GM23338 (cell line): ENCODE data around the gene KCNAB2. TPM values are rescaled to one million over a fixed set of nuclear protein-coding genes. Genes with fewer than 3 reads are reported as not detected.

Experiments
- ATAC-seq: fragments of 200-7000 bp; cut with Tn5 transposase; 3 replicates; pipeline ENCODE4 v1.9.1; 2020
- DNase-seq: peaks from one replicate; pipeline ENCODE4 v3.0.0-alpha.2; 2015; ENCODE audit warnings: low spot score
- H2AFZ ChIP-seq: fragments of 200-600 bp; sonication (generic); 2 replicates; pipeline ENCODE4 v1.8.0; 2016; ENCODE audit warnings: antibody characterized with exemption, mild to moderate bottlenecking, moderate library complexity
- H3F3A ChIP-seq: fragments of 200-600 bp; sonication (generic); replicated peaks from 2 replicates; pipeline ENCODE4 v1.8.0; 2017; ENCODE audit warnings: antibody characterized with exemption, mixed run types, low read depth
- H3K27ac ChIP-seq: fragments of 200-600 bp; sonication (generic); 2 replicates; pipeline ENCODE4 v1.6.1; 2016; ENCODE audit warnings: low read depth
- H3K27me3 ChIP-seq: fragments of 200-600 bp; sonication (generic); 2 replicates; pipeline ENCODE4 v1.8.0; 2016; ENCODE audit warnings: mild to moderate bottlenecking, mixed run types, moderate library complexity; ENCODE audit not compliant: insufficient read depth
- H3K36me3 ChIP-seq: fragments of 200-600 bp; sonication (generic); 2 replicates; pipeline ENCODE4 v1.8.0; 2016; ENCODE audit warnings: mild to moderate bottlenecking; ENCODE audit not compliant: insufficient read depth
- H3K4me1 ChIP-seq: fragments of 200-600 bp; sonication (generic); 2 replicates; pipeline ENCODE4 v1.8.0; 2016; ENCODE audit warnings: mild to moderate bottlenecking, moderate library complexity; ENCODE audit not compliant: insufficient read depth
- H3K4me2 ChIP-seq: fragments of 200-600 bp; sonication (generic); 2 replicates; pipeline ENCODE4 v1.7.1; 2017; ENCODE audit warnings: mixed run types
- H3K4me3 ChIP-seq: fragments of 200-600 bp; sonication (generic); 2 replicates; pipeline ENCODE4 v1.6.1; 2016; ENCODE audit warnings: mixed run types
- H3K79me2 ChIP-seq: fragments of 200-600 bp; sonication (generic); replicated peaks from 2 replicates; pipeline ENCODE4 v1.8.0; 2017; ENCODE audit warnings: mild to moderate bottlenecking; ENCODE audit not compliant: insufficient read depth
- H3K9me2 ChIP-seq: fragments of 200-600 bp; sonication (generic); 2 replicates; pipeline ENCODE4 v1.8.0; 2017; ENCODE audit not compliant: insufficient read depth
- H4K20me1 ChIP-seq: fragments of 200-600 bp; sonication (generic); replicated peaks from 2 replicates; pipeline ENCODE4 v1.8.0; 2017; ENCODE audit warnings: mild to moderate bottlenecking; ENCODE audit not compliant: insufficient read depth
- H3K27ac Mint-ChIP-seq: 2 replicates; pipeline ENCODE4 v1.8.0; 2020; ENCODE audit warnings: inconsistent platforms, mild to moderate bottlenecking, moderate library complexity, mixed read lengths
- H3K27me3 Mint-ChIP-seq: 3 replicates; pipeline ENCODE4 v1.8.0; 2022; ENCODE audit warnings: low read depth, mild to moderate bottlenecking, moderate library complexity, mixed read lengths, inconsistent platforms; ENCODE audit not compliant: insufficient read depth, poor library complexity
- H3K36me3 Mint-ChIP-seq: 3 replicates; pipeline ENCODE4 v1.8.0; 2021; ENCODE audit warnings: low read depth, mild to moderate bottlenecking, inconsistent platforms, moderate library complexity, mixed read lengths
- H3K4me1 Mint-ChIP-seq: 3 replicates; pipeline ENCODE4 v1.8.0; 2020; ENCODE audit warnings: mild to moderate bottlenecking, inconsistent platforms, mixed read lengths
- H3K4me3 Mint-ChIP-seq: 3 replicates; pipeline ENCODE4 v1.8.0; 2021; ENCODE audit warnings: moderate library complexity, mild to moderate bottlenecking, inconsistent platforms, mixed read lengths
- H3K9me3 Mint-ChIP-seq: 3 replicates; pipeline ENCODE4 v1.8.0; 2020; ENCODE audit warnings: moderate library complexity, mild to moderate bottlenecking, inconsistent platforms, mixed read lengths
- CREB1 ChIP-seq: fragments of 250-450 bp; sonication (Bioruptor Pico); IDR thresholded peaks from 2 replicates; pipeline ENCODE4 v1.5.0; 2020; ENCODE audit warnings: low read depth, mild to moderate bottlenecking, moderate library complexity
- EZH2 ChIP-seq: fragments of 200-600 bp; sonication (generic); IDR thresholded peaks from one replicate; pipeline ENCODE4 v1.8.0; 2017; ENCODE audit warnings: antibody characterized with exemption, mild to moderate bottlenecking, low read depth; ENCODE audit not compliant: unreplicated experiment
- EZH2phosphoT487 ChIP-seq: fragments of 200-600 bp; sonication (generic); IDR thresholded peaks from one replicate; pipeline ENCODE4 v1.8.1; 2018; ENCODE audit warnings: antibody characterized with exemption; ENCODE audit not compliant: unreplicated experiment
- JUNB ChIP-seq: IDR thresholded peaks from one replicate; pipeline ENCODE4 v1.6.1; 2016; ENCODE audit warnings: antibody characterized with exemption; ENCODE audit not compliant: unreplicated experiment
- NANOG ChIP-seq: IDR thresholded peaks from 2 replicates; pipeline ENCODE4 v1.6.1; 2016; ENCODE audit warnings: antibody characterized with exemption, borderline replicate concordance
- POLR2AphosphoS5 ChIP-seq: IDR thresholded peaks from 2 replicates; pipeline ENCODE4 v1.6.1; 2016; ENCODE audit warnings: antibody characterized with exemption, low read depth
- STAT1 ChIP-seq: IDR thresholded peaks from one replicate; pipeline ENCODE4 v1.6.1; 2016; ENCODE audit warnings: antibody characterized with exemption; ENCODE audit not compliant: unreplicated experiment
- ZNF114 ChIP-seq: fragments of 250-450 bp; sonication (Bioruptor Pico); IDR thresholded peaks from 2 replicates; pipeline ENCODE4 v1.5.0; 2020; ENCODE audit warnings: mild to moderate bottlenecking, moderate library complexity
- polyA plus RNA-seq: library from polyadenylated mRNA; unstranded; fragments of >200 nt; fragmentation: Nextera tagmentation; extraction: Ambion mirVana; gene quantifications from 2 replicates; pipeline ENCODE4 v1.2.1, GENCODE V29; 2016
- total RNA-seq: library from RNA; depleted of rRNA; stranded (reverse); fragments of >200 nt; shearing (Covaris generic); gene quantifications from 2 replicates; pipeline ENCODE4 v1.2.3, GENCODE V29; 2014
- TF ChIP-seq, protein P1 (sequence below), 2 experiments: fragments of 200-600 bp in 1 of 2; sonication (generic) in 1 of 2; conservative IDR thresholded peaks; 2 replicates each; pipeline versions ENCODE4 v1.5.1 to v1.6.1; 2016 to 2017; ENCODE audit warnings: antibody characterized with exemption in 2 of 2, low read depth in 2 of 2, mild to moderate bottlenecking in 2 of 2, moderate library complexity in 1 of 2
- TF ChIP-seq, protein P2 (sequence below): IDR thresholded peaks from one replicate; pipeline ENCODE4 v1.6.1; 2018; ENCODE audit warnings: antibody characterized with exemption; ENCODE audit not compliant: unreplicated experiment

The KCNAB2 gene
- total and polyA plus RNA-seq, 2 experiments from 2014 or later, result 3.0 to 3.7 TPM

DNA sequence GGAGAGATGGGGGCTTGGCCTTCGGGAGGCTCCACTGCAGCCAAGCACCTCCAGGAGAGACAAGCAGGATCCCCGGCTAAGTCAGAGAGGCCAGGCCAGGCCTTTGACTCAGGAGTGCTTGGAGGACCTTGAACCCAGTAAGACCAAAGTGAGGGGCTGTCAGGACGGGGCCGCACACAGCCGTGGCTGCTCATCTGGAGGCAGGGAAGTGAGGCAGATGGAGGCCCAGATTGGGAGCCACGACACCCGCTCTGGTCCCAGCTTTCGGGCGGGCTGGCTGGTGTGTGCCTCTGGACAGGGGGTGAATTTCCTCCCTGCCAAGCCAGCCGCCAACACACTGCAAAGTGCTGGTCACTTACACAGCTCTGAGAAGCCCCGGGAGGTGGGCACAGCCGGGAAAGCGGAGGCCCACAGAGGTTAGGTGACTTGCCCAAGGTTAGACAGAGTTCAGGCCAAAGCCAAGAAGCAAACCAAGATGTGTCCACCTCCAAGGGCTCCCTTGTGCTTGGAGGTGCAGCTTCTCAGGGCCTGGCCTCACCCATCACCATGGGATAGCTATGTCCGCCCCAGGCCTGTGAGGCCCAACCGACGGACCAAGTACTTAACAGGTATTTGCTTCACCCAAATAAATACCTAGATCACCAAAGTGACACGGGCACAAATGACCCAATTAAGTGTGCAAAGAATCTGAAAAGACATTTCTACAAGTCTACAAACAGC lies 76.1 kb downstream of the KCNAB2 start (continued):
- TF ChIP-seq, protein P1, sequence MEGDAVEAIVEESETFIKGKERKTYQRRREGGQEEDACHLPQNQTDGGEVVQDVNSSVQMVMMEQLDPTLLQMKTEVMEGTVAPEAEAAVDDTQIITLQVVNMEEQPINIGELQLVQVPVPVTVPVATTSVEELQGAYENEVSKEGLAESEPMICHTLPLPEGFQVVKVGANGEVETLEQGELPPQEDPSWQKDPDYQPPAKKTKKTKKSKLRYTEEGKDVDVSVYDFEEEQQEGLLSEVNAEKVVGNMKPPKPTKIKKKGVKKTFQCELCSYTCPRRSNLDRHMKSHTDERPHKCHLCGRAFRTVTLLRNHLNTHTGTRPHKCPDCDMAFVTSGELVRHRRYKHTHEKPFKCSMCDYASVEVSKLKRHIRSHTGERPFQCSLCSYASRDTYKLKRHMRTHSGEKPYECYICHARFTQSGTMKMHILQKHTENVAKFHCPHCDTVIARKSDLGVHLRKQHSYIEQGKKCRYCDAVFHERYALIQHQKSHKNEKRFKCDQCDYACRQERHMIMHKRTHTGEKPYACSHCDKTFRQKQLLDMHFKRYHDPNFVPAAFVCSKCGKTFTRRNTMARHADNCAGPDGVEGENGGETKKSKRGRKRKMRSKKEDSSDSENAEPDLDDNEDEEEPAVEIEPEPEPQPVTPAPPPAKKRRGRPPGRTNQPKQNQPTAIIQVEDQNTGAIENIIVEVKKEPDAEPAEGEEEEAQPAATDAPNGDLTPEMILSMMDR (conservative IDR thresholded peaks at IDR 0.05; ENCODE audit: low read depth in 2 of 2), result no peak

DNA sequence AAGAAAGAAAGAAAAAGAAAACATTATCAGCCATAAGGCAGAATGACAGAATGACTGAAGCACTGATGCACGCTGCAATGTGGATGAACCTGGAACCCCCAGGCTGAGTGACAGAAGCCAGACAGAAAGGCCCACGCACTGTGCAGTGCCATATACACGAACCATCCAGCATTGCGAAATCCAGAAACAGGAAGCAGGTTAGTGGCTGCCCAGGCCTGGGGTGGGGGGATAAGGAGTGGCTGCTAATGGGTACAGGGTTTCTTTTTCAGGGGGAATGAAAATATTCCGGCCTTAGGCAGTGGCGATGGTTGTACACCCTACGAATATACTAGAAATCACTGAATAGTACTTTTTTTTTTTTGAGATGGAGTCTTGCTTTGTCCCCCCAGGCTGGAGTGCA lies 77.4 kb downstream of the KCNAB2 start:
- Mint-ChIP-seq H3K27ac (no peak overlapping the region), H3K27me3 (peaks cover 15% of the 10 kb centered on the region), H3K9me3 (no peaks in the 10 kb centered on the region), H3K4me3 (no peak overlapping the region), H3K4me1 (no peaks in the 10 kb centered on the region; the same call in 2 of the 3 replicates), H3K36me3 (no peaks in the 10 kb centered on the region)
- no peaks in the 10 kb centered on the region for H4K20me1 ChIP-seq
- H2AFZ ChIP-seq, result no peak overlapping the region
- no peaks in the 10 kb centered on the region for H3K9me2 ChIP-seq
- no peak overlapping the region for H3K4me2 ChIP-seq
- H3K4me1 ChIP-seq, result no peaks in the 10 kb centered on the region
- no peaks in the 10 kb centered on the region for H3K27me3 ChIP-seq
- ATAC-seq (no peak), DNase-seq (no peak)
- no peak overlapping the region for H3K27ac ChIP-seq
- no peaks in the 10 kb centered on the region for H3F3A ChIP-seq
- TF ChIP-seq CREB1 (CRISPR knock-in tag), result no peak
- TF ChIP-seq ZNF114 (CRISPR knock-in tag), result no peak
- TF ChIP-seq, protein P2, sequence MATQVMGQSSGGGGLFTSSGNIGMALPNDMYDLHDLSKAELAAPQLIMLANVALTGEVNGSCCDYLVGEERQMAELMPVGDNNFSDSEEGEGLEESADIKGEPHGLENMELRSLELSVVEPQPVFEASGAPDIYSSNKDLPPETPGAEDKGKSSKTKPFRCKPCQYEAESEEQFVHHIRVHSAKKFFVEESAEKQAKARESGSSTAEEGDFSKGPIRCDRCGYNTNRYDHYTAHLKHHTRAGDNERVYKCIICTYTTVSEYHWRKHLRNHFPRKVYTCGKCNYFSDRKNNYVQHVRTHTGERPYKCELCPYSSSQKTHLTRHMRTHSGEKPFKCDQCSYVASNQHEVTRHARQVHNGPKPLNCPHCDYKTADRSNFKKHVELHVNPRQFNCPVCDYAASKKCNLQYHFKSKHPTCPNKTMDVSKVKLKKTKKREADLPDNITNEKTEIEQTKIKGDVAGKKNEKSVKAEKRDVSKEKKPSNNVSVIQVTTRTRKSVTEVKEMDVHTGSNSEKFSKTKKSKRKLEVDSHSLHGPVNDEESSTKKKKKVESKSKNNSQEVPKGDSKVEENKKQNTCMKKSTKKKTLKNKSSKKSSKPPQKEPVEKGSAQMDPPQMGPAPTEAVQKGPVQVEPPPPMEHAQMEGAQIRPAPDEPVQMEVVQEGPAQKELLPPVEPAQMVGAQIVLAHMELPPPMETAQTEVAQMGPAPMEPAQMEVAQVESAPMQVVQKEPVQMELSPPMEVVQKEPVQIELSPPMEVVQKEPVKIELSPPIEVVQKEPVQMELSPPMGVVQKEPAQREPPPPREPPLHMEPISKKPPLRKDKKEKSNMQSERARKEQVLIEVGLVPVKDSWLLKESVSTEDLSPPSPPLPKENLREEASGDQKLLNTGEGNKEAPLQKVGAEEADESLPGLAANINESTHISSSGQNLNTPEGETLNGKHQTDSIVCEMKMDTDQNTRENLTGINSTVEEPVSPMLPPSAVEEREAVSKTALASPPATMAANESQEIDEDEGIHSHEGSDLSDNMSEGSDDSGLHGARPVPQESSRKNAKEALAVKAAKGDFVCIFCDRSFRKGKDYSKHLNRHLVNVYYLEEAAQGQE, result no peak
- no peak for TF ChIP-seq NANOG
- no peak for TF ChIP-seq POLR2AphosphoS5
- TF ChIP-seq JUNB, result no peak
- no peak overlapping the region for H3K4me3 ChIP-seq
- H3K79me2 ChIP-seq, result no peaks in the 10 kb centered on the region
- no peaks in the 10 kb centered on the region for H3K36me3 ChIP-seq

DNA sequence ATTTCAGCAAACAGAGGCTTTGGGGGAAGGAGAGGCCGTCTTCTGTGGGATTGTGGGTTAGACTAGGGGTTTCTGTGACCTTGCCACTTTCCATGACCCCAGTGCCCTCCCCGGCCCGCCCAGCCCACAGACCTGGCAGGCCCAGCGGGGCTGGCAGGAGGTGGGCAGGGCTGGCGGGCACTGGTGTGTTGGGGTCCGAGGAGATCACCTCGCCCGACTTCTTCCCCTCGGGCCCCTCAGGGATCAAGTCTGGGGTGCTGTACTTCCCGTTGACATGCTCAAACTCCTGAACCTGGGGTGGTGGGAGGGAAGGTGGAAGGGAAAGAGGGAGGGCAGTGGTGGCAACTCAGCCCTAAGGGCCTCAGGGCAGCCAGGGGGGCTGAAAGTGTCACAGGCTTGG lies 78.1 kb downstream of the KCNAB2 start:
- H3F3A ChIP-seq, result no peaks in the 10 kb centered on the region
- H3K9me3 Mint-ChIP-seq, result no peaks in the 10 kb centered on the region
- H3K27ac ChIP-seq, result no peak overlapping the region
- ATAC-seq (no peak), DNase-seq (no peak)
- H3K36me3 ChIP-seq, result no peaks in the 10 kb centered on the region
- H3K27ac Mint-ChIP-seq, result no peak overlapping the region
- H3K79me2 ChIP-seq, result no peaks in the 10 kb centered on the region
- no peak overlapping the region for H2AFZ ChIP-seq
- no peaks in the 10 kb centered on the region for H3K4me1 ChIP-seq
- no peak overlapping the region for H3K4me3 Mint-ChIP-seq
- H3K9me2 ChIP-seq, result no peaks in the 10 kb centered on the region
- H3K36me3 Mint-ChIP-seq, result no peaks in the 10 kb centered on the region
- H4K20me1 ChIP-seq, result no peaks in the 10 kb centered on the region
- H3K4me1 Mint-ChIP-seq, result no peaks in the 10 kb centered on the region; the same call in 2 of the 3 replicates
- peaks cover 18% of the 10 kb centered on the region for H3K27me3 Mint-ChIP-seq
- no peaks in the 10 kb centered on the region for H3K27me3 ChIP-seq
- no peak overlapping the region for H3K4me3 ChIP-seq
- H3K4me2 ChIP-seq, result no peak overlapping the region
- TF ChIP-seq EZH2phosphoT487, result no peak
- no peak for TF ChIP-seq STAT1
- TF ChIP-seq, protein P1 (conservative IDR thresholded peaks at IDR 0.05; ENCODE audit: low read depth in 2 of 2), result no peak
- TF ChIP-seq NANOG, result no peak
- TF ChIP-seq, protein P2, result no peak
- TF ChIP-seq EZH2, result no peak
- TF ChIP-seq POLR2AphosphoS5, result no peak
- no peak for TF ChIP-seq JUNB
- TF ChIP-seq ZNF114 (CRISPR knock-in tag), result no peak
